Measurements from ENCODE around the gene MYO9A.
A peak's percentile ranks its signal among the peaks of the same experiment; 100 is the strongest.

Gene MYO9A

DNA sequence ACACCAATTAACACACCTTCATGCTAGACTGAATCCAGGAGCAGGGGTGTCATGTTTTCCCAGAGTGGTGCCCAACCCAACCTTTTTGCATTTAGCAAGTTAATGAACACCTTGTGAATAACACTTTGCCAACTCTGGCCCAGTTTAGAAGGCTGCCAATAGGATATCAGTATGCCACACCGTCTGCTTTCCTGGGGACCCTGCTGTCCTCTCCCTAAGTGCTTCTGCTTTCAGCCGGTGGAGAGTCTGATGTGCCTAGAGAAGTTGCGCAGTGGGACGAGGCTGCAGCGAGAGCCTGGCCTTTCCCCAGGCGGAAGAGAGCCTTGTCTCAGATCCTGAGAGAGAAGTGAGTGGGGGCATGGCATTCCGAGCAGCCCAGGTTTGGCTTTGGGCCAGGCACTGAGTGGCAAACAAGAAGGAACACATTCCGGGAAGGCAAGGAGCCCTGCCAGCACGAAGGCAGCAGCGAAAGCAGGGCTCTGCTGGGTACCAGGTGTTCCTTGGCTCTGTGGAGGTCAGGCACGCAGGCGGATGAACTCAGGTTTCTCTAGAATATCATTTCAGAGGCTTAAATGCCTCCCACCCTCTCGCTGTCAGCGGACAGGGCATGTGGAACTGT lies 37.2 kb upstream of the MYO9A start:
- peak overlapping the region; percentile 74 for H3K4me3 ChIP-seq (ENCODE audit: low read depth, low read length)
- no peaks in the 10 kb centered on the region for H3K9me3 ChIP-seq
- DNase-seq: peak; percentile 56
- no peaks in the 10 kb centered on the region for H3K27me3 ChIP-seq
- TF ChIP-seq, protein P1, sequence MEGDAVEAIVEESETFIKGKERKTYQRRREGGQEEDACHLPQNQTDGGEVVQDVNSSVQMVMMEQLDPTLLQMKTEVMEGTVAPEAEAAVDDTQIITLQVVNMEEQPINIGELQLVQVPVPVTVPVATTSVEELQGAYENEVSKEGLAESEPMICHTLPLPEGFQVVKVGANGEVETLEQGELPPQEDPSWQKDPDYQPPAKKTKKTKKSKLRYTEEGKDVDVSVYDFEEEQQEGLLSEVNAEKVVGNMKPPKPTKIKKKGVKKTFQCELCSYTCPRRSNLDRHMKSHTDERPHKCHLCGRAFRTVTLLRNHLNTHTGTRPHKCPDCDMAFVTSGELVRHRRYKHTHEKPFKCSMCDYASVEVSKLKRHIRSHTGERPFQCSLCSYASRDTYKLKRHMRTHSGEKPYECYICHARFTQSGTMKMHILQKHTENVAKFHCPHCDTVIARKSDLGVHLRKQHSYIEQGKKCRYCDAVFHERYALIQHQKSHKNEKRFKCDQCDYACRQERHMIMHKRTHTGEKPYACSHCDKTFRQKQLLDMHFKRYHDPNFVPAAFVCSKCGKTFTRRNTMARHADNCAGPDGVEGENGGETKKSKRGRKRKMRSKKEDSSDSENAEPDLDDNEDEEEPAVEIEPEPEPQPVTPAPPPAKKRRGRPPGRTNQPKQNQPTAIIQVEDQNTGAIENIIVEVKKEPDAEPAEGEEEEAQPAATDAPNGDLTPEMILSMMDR (IDR thresholded peaks at IDR 0.05; ENCODE audit: low read depth, low read length): no peak
- H3K4me1 ChIP-seq: no peaks in the 10 kb centered on the region
- no peaks in the 10 kb centered on the region for H3K36me3 ChIP-seq

DNA sequence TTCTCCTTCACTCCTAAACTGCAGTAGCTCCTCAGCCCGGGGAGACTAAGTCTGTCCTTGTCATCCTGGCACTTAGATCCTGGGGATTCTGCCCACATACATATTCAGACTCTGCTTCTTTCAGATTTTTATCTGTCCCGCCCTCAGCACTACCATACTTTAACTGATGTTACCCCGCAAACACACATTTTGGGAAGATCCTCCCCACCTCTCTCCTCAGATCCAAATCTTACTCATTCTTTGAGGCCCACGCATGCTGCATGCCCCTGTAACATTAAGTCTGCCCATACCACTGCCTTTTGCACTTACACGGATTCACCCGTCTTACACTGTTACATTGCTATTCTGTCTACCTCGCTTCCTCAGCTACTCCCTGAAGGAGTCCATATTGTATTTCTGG lies 36.4 kb upstream of the MYO9A start:
- no peak for DNase-seq
- H3K4me3 ChIP-seq (ENCODE audit: low read depth, low read length): no peak overlapping the region
- no peaks in the 10 kb centered on the region for H3K9me3 ChIP-seq
- no peaks in the 10 kb centered on the region for H3K27me3 ChIP-seq
- H3K4me1 ChIP-seq: no peaks in the 10 kb centered on the region
- H3K36me3 ChIP-seq: no peaks in the 10 kb centered on the region
- TF ChIP-seq, protein P1 (IDR thresholded peaks at IDR 0.05; ENCODE audit: low read depth, low read length): no peak

DNA sequence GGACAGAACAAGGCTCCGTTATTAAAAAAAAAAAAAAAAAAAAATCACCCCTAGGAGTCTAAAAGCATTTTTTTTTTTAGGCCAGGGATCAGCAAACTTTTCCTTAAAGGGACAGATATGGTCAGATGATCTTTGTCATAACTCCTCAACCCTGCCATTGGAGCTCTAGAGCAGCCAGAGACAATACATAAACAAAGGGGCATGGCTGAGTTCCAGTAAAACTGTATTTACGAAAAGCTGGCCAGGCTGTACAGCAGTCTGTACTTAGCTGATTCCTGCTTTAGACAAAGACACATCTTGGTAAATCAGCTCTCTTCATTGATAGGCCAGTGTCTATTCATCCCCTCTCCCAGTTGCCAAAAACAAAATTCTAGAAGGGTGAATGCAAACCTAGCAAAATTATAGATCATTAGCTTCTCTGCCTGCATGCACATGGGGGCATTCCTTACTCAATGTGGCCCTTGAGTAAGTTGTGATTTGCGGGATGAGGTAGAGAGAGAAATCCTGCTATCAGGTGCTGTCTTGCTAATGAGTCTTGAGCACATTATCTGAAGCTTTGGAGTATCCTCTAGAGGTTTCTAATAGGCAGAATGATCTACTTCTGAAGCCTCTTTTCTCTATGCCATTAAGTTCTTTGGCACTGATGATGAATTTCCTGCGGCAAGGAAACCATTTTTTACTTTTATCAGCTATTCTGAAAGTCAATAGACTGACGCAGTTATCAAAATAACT lies 35.5 kb upstream of the MYO9A start:
- Histone ChIP-seq H3K4me3 (ENCODE audit: low read depth, low read length) (no peak overlapping the region), H3K4me1 (no peaks in the 10 kb centered on the region), H3K27me3 (no peaks in the 10 kb centered on the region), H3K9me3 (no peaks in the 10 kb centered on the region), H3K36me3 (no peaks in the 10 kb centered on the region)
- TF ChIP-seq, protein P1 (IDR thresholded peaks at IDR 0.05; ENCODE audit: low read depth, low read length): no peak
- DNase-seq: no peak

DNA sequence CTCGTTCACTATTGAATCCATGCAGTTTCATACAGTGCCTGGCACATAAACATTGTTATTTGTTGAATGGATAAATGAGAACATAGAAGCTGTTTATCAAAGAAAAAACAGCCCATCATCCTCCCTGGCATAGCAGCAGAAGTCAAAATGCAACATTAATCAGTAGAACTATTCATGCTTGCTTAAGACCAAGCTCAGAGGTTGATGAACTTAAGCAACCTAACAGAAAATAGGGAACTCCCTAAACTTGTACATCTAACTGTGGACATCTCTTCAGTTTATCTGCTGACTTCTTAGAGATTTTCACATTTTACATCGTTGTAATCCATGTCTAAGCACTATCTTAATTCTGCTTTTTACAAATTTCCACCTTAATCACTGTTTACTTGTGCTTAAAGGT lies 29.5 kb upstream of the MYO9A start:
- no peaks in the 10 kb centered on the region for H3K27me3 ChIP-seq
- no peaks in the 10 kb centered on the region for H3K36me3 ChIP-seq
- TF ChIP-seq, protein P1 (IDR thresholded peaks at IDR 0.05; ENCODE audit: low read depth, low read length): no peak
- H3K9me3 ChIP-seq: no peaks in the 10 kb centered on the region
- no peak for DNase-seq
- no peak overlapping the region for H3K4me3 ChIP-seq (ENCODE audit: low read depth, low read length)
- no peaks in the 10 kb centered on the region for H3K4me1 ChIP-seq

DNA sequence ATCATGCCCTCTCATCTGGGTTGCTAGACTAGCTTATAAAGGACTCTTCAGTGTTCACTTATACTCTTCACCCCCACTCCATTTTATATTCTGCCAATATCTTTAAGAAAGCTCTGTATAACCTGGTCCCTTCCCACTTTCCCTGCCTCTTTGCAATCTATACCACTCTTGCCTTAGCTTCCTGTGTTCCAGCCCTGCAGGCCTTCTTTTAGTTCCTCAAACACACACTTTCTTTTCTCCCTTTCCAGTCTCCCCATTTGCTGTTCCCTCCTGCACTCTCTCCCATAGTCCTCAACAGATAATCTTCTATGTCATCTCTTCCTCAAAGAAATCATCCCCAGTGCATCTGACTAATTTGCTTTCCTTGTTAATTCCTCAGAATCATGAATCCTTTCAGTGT lies 29.0 kb upstream of the MYO9A start:
- Histone ChIP-seq H3K9me3 (no peaks in the 10 kb centered on the region), H3K27me3 (no peaks in the 10 kb centered on the region), H3K4me3 (ENCODE audit: low read depth, low read length) (no peak overlapping the region), H3K36me3 (no peaks in the 10 kb centered on the region), H3K4me1 (no peaks in the 10 kb centered on the region)
- TF ChIP-seq, protein P1 (IDR thresholded peaks at IDR 0.05; ENCODE audit: low read depth, low read length): no peak
- no peak for DNase-seq

DNA sequence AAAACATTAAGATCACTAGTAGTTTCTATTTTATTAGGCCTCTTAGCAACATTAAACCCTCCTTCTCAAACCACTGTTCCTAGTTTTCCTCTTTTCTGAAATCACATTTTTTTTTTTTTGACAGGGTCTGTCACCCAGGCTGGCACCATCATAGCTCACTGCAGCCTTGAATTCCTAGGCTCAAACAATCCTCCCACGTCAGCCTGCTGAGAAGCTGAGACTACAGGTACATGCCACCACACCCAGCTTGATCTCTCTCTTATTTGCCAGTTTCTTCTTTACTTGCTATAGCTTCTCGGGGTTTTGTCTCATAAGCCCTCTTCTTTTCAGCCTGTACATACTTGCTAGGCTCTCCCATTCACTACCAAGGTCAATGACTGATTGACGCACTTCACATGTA lies 28.3 kb upstream of the MYO9A start:
- DNase-seq: no peak
- Histone ChIP-seq H3K36me3 (no peaks in the 10 kb centered on the region), H3K9me3 (no peaks in the 10 kb centered on the region), H3K4me3 (ENCODE audit: low read depth, low read length) (no peak overlapping the region), H3K4me1 (no peaks in the 10 kb centered on the region; the same call in 1 of the 2 replicates), H3K27me3 (no peaks in the 10 kb centered on the region)
- TF ChIP-seq, protein P1 (IDR thresholded peaks at IDR 0.05; ENCODE audit: low read depth, low read length): no peak
